H1 (cell line): ENCODE measurements around the gene KRABD2.

Experiments
- CTCF ChIA-PET: fragments of 300-600 bp; sonication (Branson Sonifier 250); formaldehyde crosslinking; loops from one replicate; lab custom pipeline; 2021; ENCODE audit not compliant: partially characterized antibody; lab: Charles Lee
- POLR2A ChIA-PET: fragments of 300-600 bp; sonication (Branson Sonifier 250); formaldehyde crosslinking; loops from one replicate; lab custom pipeline; 2021; ENCODE audit warnings: inconsistent platforms; ENCODE audit not compliant: partially characterized antibody; lab: Charles Lee
- DNase-seq, 2 experiments: peaks; one replicate each; pipeline versions ENCODE4 v3.0.0 to v3.0.0-alpha.2; 2010 to 2022; ENCODE audit warnings: low spot score in 2 of 2, low read depth in 1 of 2, mixed read lengths in 1 of 2
- FAIRE-seq: peaks from 2 replicates; lab custom pipeline; 2011; peaks lifted over from hg19 to GRCh38; lab: Jason Lieb, UNC
- H2AFZ ChIP-seq: 2 replicates; pipeline ENCODE4 v1.8.1; 2012; ENCODE audit warnings: low read length, inconsistent platforms
- H2AK5ac ChIP-seq: 2 replicates; pipeline ENCODE4 v1.6.1; 2013; ENCODE audit warnings: low read depth, low read length
- H2BK120ac ChIP-seq: replicated peaks from 2 replicates; pipeline ENCODE3; 2013; ENCODE audit warnings: low read depth, low read length, inconsistent platforms
- H2BK12ac ChIP-seq: 2 replicates; pipeline ENCODE4 v1.6.1; 2013; ENCODE audit warnings: low read depth, low read length
- H2BK15ac ChIP-seq: 2 replicates; pipeline ENCODE4 v1.6.1; 2013; ENCODE audit warnings: low read length
- H2BK20ac ChIP-seq: 2 replicates; pipeline ENCODE4 v1.6.1; 2013; ENCODE audit warnings: low read length
- H2BK5ac ChIP-seq: 2 replicates; pipeline ENCODE4 v1.6.1; 2013; ENCODE audit warnings: low read depth, low read length
- H3K14ac ChIP-seq: 2 replicates; pipeline ENCODE4 v1.6.1; 2013; ENCODE audit warnings: inconsistent platforms; ENCODE audit not compliant: insufficient read length
- H3K18ac ChIP-seq: 2 replicates; pipeline ENCODE4 v1.6.1; 2013; ENCODE audit warnings: low read length; ENCODE audit errors: extremely low read depth
- H3K23ac ChIP-seq: 2 replicates; pipeline ENCODE4 v1.6.1; 2013; ENCODE audit warnings: inconsistent platforms; ENCODE audit not compliant: insufficient read length
- H3K23me2 ChIP-seq: 2 replicates; pipeline ENCODE4 v1.6.1; 2013; ENCODE audit warnings: low read depth, low read length
- H3K27ac ChIP-seq: 2 replicates; pipeline ENCODE4 v1.6.1; 2011; ENCODE audit warnings: low read depth, low read length, inconsistent platforms
- H3K27me3 ChIP-seq, 4 experiments: replicated peaks in 1 of 4; 1 replicate in 1 of 4; 2 replicates in 3 of 4; pipeline versions ENCODE4 v1.6.1 to v1.8.1; 2011 to 2013; ENCODE audit warnings: low read length in 3 of 4, mild to moderate bottlenecking in 3 of 4, inconsistent platforms in 2 of 4, mixed read lengths in 2 of 4, moderate library complexity in 1 of 4; ENCODE audit not compliant: control insufficient read depth in 3 of 4, insufficient read depth in 3 of 4; ENCODE audit errors: extremely low read depth in 1 of 4
- H3K36me3 ChIP-seq, 4 experiments: 2 replicates each; pipeline versions ENCODE4 v1.6.1 to v1.8.1; 2011 to 2013; ENCODE audit warnings: mild to moderate bottlenecking in 4 of 4, low read length in 3 of 4, moderate library complexity in 2 of 4, control low read depth in 1 of 4, inconsistent platforms in 1 of 4; ENCODE audit not compliant: insufficient read depth in 4 of 4, control insufficient read depth in 2 of 4
- H3K4ac ChIP-seq: replicated peaks from 2 replicates; pipeline ENCODE3; 2013; ENCODE audit warnings: low read length, low read depth, mixed read lengths, inconsistent platforms; ENCODE audit not compliant: insufficient read length
- H3K4me1 ChIP-seq, 4 experiments: replicated peaks in 1 of 4; 1 replicate in 1 of 4; 2 replicates in 3 of 4; pipeline versions ENCODE4 v1.6.1 to v1.8.1; 2011 to 2013; ENCODE audit warnings: low read length in 3 of 4, inconsistent platforms in 2 of 4, mixed read lengths in 1 of 4; ENCODE audit not compliant: insufficient read depth in 4 of 4, control insufficient read depth in 3 of 4
- H3K4me2 ChIP-seq, 2 experiments: 2 replicates each; pipeline versions ENCODE4 v1.6.1 to v1.8.1; 2011 to 2013; ENCODE audit warnings: low read depth in 2 of 2, low read length in 2 of 2, control low read depth in 1 of 2, inconsistent platforms in 1 of 2, mild to moderate bottlenecking in 1 of 2; ENCODE audit not compliant: insufficient read depth in 1 of 2
- H3K4me3 ChIP-seq, 4 experiments: fragments of 200-600, 300-600 bp in 1 of 4; sonication (generic), shearing (Covaris generic), sonication (Bioruptor Twin) in 1 of 4; 2 replicates each; pipeline versions ENCODE4 v1.5.1 to v1.8.1; 2011 to 2016; ENCODE audit warnings: low read length in 4 of 4, low read depth in 3 of 4, control low read depth in 2 of 4, inconsistent platforms in 2 of 4, mild to moderate bottlenecking in 2 of 4, mixed read lengths in 1 of 4, moderate library complexity in 1 of 4; ENCODE audit not compliant: insufficient read depth in 2 of 4; ENCODE audit errors: extremely low read depth in 1 of 4
- H3K56ac ChIP-seq: replicated peaks from 2 replicates; pipeline ENCODE3; 2013; ENCODE audit warnings: low read depth, mild to moderate bottlenecking, mixed read lengths, low read length, inconsistent platforms; ENCODE audit not compliant: insufficient read length
- H3K79me1 ChIP-seq: 2 replicates; pipeline ENCODE4 v1.6.1; 2013; ENCODE audit warnings: low read depth, low read length, control low read depth
- H3K79me2 ChIP-seq, 2 experiments: 2 replicates each; pipeline versions ENCODE4 v1.6.1 to v1.8.1; 2012 to 2013; ENCODE audit warnings: low read length in 2 of 2, mild to moderate bottlenecking in 2 of 2, inconsistent platforms in 1 of 2; ENCODE audit not compliant: insufficient read depth in 2 of 2, control insufficient read depth in 1 of 2
- H3K9ac ChIP-seq, 4 experiments: replicated peaks in 1 of 4; 1 replicate in 1 of 4; 2 replicates in 3 of 4; pipeline versions ENCODE4 v1.6.1 to v1.8.1; 2011 to 2013; ENCODE audit warnings: low read depth in 3 of 4, low read length in 3 of 4, control low read depth in 2 of 4, mild to moderate bottlenecking in 2 of 4, moderate library complexity in 2 of 4, inconsistent platforms in 1 of 4; ENCODE audit errors: extremely low read depth in 1 of 4
- H3K9me3 ChIP-seq, 2 experiments: 2 replicates each; pipeline versions ENCODE4 v1.6.1 to v1.8.1; 2012 to 2013; ENCODE audit warnings: mild to moderate bottlenecking in 2 of 2, moderate library complexity in 2 of 2, control low read depth in 1 of 2, inconsistent platforms in 1 of 2, low read depth in 1 of 2, low read length in 1 of 2, mixed read lengths in 1 of 2; ENCODE audit not compliant: insufficient read depth in 2 of 2
- H4K20me1 ChIP-seq, 2 experiments: replicated peaks in 1 of 2; 2 replicates each; pipeline versions ENCODE3 to v1.8.1; 2011 to 2013; ENCODE audit warnings: inconsistent platforms in 2 of 2, low read length in 2 of 2, mild to moderate bottlenecking in 1 of 2; ENCODE audit not compliant: insufficient read depth in 2 of 2, control insufficient read depth in 1 of 2
- H4K5ac ChIP-seq: 2 replicates; pipeline ENCODE4 v1.6.1; 2013; ENCODE audit warnings: low read length, low read depth, mixed read lengths, inconsistent platforms; ENCODE audit not compliant: insufficient read length
- H4K8ac ChIP-seq: 2 replicates; pipeline ENCODE4 v1.8.0; 2013; ENCODE audit warnings: mild to moderate bottlenecking, moderate library complexity, low read length, inconsistent platforms; ENCODE audit not compliant: insufficient read depth; ENCODE audit errors: extremely low read depth
- H4K91ac ChIP-seq: replicated peaks from 2 replicates; pipeline ENCODE3; 2013; ENCODE audit warnings: low read length, mixed read lengths, inconsistent platforms; ENCODE audit not compliant: insufficient read length
- ASH2L ChIP-seq: fragments of 200-600, 300-600 bp; sonication (generic); IDR thresholded peaks from one replicate; pipeline ENCODE4 v1.7.1; 2017; ENCODE audit warnings: low read length
- FOSL1 ChIP-seq: IDR thresholded peaks from 2 replicates; pipeline ENCODE4 v1.6.1; 2011; ENCODE audit warnings: mild to moderate bottlenecking, low read depth, low read length, moderate library complexity; ENCODE audit not compliant: insufficient read depth
- SAP30 ChIP-seq: fragments of 300-600 bp; sonication (generic); IDR thresholded peaks from 2 replicates; pipeline ENCODE4 v1.7.1; 2012; ENCODE audit warnings: low read length, moderate library complexity, mild to moderate bottlenecking, inconsistent platforms; ENCODE audit not compliant: insufficient read depth, insufficient replicate concordance
- TAF7 ChIP-seq: optimal IDR thresholded peaks from 2 replicates; pipeline ENCODE3; 2011; ENCODE audit warnings: low read depth, mild to moderate bottlenecking, inconsistent platforms, low read length, moderate library complexity, borderline replicate concordance
- ZNF274 ChIP-seq: IDR thresholded peaks from 2 replicates; pipeline ENCODE4 v1.7.0; 2012; ENCODE audit warnings: low read length, borderline replicate concordance; ENCODE audit errors: extremely low read depth
- WGBS, 2 experiments: shearing (Covaris generic) in 1 of 2; methylation state at CpG; one replicate each; pipeline versions ENCODE4 v1.1.6 to v1.1.7; 2013 to 2015; ENCODE audit warnings: low lambda C conversion rate in 2 of 2, mixed read lengths in 2 of 2, inconsistent platforms in 1 of 2, low coverage in 1 of 2, missing lambda C conversion rate in 1 of 2; ENCODE audit not compliant: insufficient replicate concordance in 2 of 2, insufficient coverage in 1 of 2, insufficient read length in 1 of 2; ENCODE audit errors: extremely low coverage in 1 of 2, missing lambda C conversion rate in 1 of 2; 5-methylcytosine and 5-hydroxymethylcytosine counted together

Gene KRABD2

GRCh38 chr17:8353736-8354135 is 22.8 kb downstream of the KRABD2 start:
- Histone ChIP-seq H3K27me3 (no peaks in the 10 kb centered on the region), H2BK15ac (no peak overlapping the region), H2BK20ac (no peak overlapping the region), H3K14ac (no peak overlapping the region), H3K23me2 (no peaks in the 10 kb centered on the region; the same call in 1 of the 2 replicates), H3K79me2 (no peaks in the 10 kb centered on the region), H3K9me3 (no peaks in the 10 kb centered on the region), H2BK120ac (no peak overlapping the region), H3K4me2 (no peak overlapping the region), H3K4me3 (no peak overlapping the region), H3K4ac (no peak overlapping the region), H2BK5ac (no peak overlapping the region), H4K20me1 (no peaks in the 10 kb centered on the region), H2BK12ac (no peak overlapping the region), H4K5ac (no peak overlapping the region), H2AFZ (no peak overlapping the region), H3K27ac (no peak overlapping the region), H3K79me1 (no peaks in the 10 kb centered on the region), H3K56ac (no peak overlapping the region), H3K18ac (no peak overlapping the region), H3K9ac (no peak overlapping the region), H4K91ac (no peak overlapping the region), H3K23ac (no peak overlapping the region), H3K4me1 (peaks cover 0 to 3% (median 0%) of the 10 kb centered on the region in 4 experiments; a peak in 1 of 7 replicates), H3K36me3 (no peaks in the 10 kb centered on the region), H2AK5ac (no peak overlapping the region), H4K8ac (no peak overlapping the region)
- ChIA-PET CTCF (interaction anchor here (1.1 kb wide), 1 partner anchor 16 kb away, joined by 3 read pairs; no protein-coding TSS in a partner anchor), POLR2A (interaction anchor here (1.2 to 4.8 kb wide), 4 partner anchors 8 to 22 kb away, joined by 3 to 23 read pairs (median 6); partner anchors contain the start of gene KRABD2)
- DNase-seq (no peak), FAIRE-seq (no peak)
- WGBS, 2 experiments, result 92% methylated on average over 7 of the region's 7 CpGs; no CpG with 5 or more reads in 1 of the 2 experiments
- TF ChIP-seq ASH2L, result no peak
- no peak for TF ChIP-seq TAF7
- no peak for TF ChIP-seq FOSL1
- TF ChIP-seq SAP30, result no peak
- no peak for TF ChIP-seq ZNF274
